GM19467 (cell line): ENCODE data around the gene C17orf107.
A peak's percentile ranks its signal among the peaks of the same experiment; 100 is the strongest.

Experiments
- ATAC-seq: cut with Tn5 transposase; IDR thresholded peaks from one replicate; pipeline ENCODE4 v1.9.1; 2021; ENCODE audit warnings: mild to moderate bottlenecking, moderate library complexity; ENCODE audit not compliant: unreplicated experiment

Gene C17orf107

DNA sequence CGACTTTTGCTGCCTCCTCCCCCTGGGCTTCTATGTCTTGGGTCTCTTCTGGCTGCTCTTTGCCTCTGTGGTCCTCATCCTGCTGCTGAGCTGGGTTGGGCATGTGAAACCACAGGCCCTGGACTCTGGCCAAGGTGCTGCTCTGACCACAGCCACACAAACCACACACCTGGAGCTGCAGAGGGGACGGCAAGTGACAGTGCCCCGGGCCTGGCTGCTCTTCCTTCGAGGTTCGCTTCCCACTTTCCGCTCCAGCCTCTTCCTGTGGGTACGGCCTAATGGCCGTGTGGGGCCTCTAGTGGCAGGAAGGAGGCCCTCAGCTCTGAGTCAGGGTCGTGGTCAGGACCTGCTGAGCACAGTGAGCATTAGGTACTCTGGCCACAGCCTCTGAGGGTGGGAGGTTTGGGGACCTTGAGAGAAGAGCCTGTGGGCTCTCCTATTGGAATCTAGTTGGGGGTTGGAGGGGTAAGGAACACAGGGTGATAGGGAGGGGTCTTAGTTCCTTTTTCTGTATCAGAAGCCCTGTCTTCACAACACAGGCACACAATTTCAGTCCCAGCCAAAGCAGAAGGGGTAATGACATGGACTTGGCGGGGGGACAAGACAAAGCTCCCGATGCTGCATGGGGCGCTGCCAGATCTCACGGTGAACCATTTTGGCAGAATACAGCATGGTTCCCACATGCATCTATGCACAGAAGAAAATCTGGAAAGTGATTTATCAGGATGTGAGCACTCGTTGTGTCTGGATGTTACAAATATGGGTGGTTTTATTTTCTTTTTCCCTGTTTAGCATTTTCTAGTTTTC is 35.0 kb downstream of the C17orf107 start:
- no peak for ATAC-seq

GRCh38 chr17:4935650-4936049 is 36.3 kb downstream of the C17orf107 start:
- ATAC-seq = no peak

GRCh38 chr17:4936436-4936835 is 37.1 kb downstream of the C17orf107 start:
- no peak for ATAC-seq

GRCh38 chr17:4937553-4937952 is 38.2 kb downstream of the C17orf107 start:
- no peak for ATAC-seq

DNA sequence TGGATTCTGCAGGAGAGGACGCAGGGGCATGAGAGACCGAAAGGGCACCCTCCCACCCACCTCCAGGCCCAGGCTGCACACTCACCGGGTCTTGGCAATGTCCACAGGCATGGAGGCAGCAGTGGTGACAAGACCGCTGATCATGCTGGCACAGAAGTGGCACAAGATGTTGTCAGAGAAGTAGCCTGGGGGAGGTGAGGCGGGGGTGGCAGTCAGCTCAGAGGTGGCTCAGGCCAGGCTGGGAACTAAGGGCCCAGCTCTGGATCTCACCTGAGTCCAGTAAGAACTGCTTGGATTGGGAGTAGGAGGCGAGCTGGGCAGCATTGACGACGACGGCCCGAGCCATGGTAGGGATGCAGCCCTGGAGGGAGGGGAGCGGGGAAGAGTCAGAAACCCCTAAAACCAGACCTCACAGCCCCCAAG is 38.7 kb downstream of the C17orf107 start:
- ATAC-seq = no peak

GRCh38 chr17:4938688-4939545 is 39.6 kb downstream of the C17orf107 start:
- no peak for ATAC-seq

DNA sequence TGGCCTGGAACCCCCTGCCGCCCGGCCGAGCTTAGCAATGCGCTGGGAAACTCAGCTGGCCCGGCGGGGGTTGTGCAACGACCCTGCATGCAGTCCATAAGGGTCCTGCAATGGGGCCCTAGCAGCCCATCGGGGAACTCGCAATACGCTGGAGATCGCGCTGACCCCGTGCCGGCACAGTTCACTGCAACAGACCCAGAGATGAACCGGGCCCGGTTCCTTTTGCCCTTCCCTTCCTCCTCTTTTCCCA is 40.1 kb downstream of the C17orf107 start:
- ATAC-seq = no peak

GRCh38 chr17:4939796-4940554 is 40.6 kb downstream of the C17orf107 start, which contains the start of the genes RNF167 and SLC25A11:
Gene RNF167 (plus strand): TSS chr17:4940268. CDS start chr17:4940910, 642 bp downstream.
Gene SLC25A11 (minus strand): TSS chr17:4940046. CDS start chr17:4939910, 136 bp downstream.
- ATAC-seq = peak; percentile 64

DNA sequence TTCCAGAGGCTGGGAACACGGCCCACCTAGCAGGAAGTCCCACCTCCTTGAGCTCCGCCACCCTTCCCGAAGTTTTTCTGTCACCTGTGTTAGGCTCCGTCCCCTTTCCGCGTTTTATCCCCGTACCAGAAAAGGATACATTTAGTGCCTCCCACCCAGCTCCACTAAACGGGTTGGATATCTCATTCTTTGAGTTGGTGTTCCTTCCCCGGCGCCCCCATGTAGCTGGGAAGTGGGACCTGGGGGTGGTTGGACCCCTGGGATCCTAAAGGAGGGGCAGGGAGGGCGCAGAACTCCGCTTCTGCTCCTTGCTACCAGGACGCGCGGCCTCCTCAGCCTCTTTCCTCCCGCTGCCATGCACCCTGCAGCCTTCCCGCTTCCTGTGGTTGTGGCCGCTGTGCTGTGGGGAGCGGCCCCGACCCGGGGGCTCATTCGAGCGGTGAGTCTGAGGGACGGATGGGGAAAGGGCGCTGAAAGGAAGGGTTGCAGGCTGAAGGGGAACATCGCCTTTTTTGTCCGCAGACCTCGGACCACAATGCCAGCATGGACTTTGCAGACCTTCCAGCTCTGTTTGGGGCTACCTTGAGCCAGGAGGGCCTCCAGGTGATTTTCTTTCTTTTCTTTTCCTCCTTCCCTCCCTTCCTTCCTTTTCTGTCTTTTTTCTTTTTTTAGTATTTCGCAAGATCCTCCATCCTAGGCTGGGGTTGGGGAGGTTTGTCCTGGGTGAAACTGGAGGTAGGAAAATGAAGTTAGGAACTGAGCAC is 41.4 kb downstream of the C17orf107 start:
- no peak for ATAC-seq

- no peak for ATAC-seq
Measured at GRCh38 chr17:4941319-4941610, 41.9 kb downstream of the C17orf107 start.

GRCh38 chr17:4942760-4943508 is 43.6 kb downstream of the C17orf107 start:
- ATAC-seq = no peak

- no peak for ATAC-seq
Measured at GRCh38 chr17:4944163-4944553, 44.8 kb downstream of the C17orf107 start.

DNA sequence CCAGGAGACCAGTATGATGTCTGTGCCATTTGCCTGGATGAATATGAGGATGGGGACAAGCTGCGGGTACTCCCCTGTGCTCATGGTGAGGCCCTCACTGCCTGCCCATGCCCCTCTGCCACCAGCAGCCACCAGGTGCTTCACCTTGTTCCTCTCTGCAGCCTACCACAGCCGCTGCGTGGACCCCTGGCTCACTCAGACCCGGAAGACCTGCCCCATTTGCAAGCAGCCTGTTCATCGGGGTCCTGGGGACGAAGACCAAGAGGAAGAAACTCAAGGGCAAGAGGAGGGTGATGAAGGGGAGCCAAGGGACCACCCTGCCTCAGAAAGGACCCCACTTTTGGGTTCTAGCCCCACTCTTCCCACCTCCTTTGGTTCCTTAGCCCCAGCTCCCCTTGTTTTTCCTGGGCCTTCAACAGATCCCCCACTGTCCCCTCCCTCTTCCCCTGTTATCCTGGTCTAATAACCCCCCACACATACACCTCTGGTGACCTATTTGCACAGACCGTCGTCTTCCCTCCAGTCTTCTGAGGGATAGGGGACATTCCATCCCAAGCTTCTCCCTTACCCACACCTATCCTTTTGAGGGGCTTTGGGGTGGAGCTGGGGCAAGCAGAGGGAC is 45.3 kb downstream of the C17orf107 start:
- ATAC-seq = no peak

GRCh38 chr17:4945176-4945943 is 46.0 kb downstream of the C17orf107 start:
- no peak for ATAC-seq

- no peak for ATAC-seq
Measured at GRCh38 chr17:4945944-4946280, 46.6 kb downstream of the C17orf107 start.

GRCh38 chr17:4946312-4946976 is 47.1 kb downstream of the C17orf107 start:
- ATAC-seq = no peak

DNA sequence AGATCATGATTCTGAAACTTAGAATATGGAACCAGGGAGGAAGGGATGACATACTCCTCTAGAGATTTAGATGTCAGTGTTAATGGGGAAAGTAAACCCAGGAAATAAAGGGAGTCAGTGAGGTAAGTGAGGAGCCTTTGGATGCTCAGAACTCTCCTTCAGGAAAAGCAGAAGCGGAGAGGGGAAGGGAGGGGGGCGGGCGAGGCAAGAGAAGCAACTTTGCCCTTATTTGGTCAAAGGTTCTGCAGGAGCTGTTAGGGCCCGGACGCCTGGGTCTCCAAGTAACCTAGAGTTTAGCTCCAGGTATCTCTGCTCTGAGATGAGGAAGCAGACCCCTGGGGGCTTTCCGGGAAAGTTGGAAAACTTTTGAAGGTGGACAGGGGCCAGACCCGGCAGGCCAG is 47.7 kb downstream of the C17orf107 start:
- ATAC-seq = no peak

- no peak for ATAC-seq
Measured at GRCh38 chr17:4947411-4948165, 48.3 kb downstream of the C17orf107 start.
